Osteoblast (primary cell): ENCODE results near the gene AIPL1. TPM values are rescaled to one million over a fixed set of nuclear protein-coding genes. Genes with fewer than 3 reads are reported as not detected.
A peak's percentile ranks its signal among the peaks of the same experiment; 100 is the strongest.

Experiments
- DNase-seq: peaks from one replicate; pipeline ENCODE4 v3.0.0; 2011; ENCODE audit warnings: low spot score, mixed read lengths; ENCODE audit not compliant: insufficient read length; ENCODE audit errors: missing footprints
- H2AFZ ChIP-seq: 2 replicates; pipeline ENCODE4 v1.6.0; 2011; ENCODE audit warnings: mild to moderate bottlenecking, low read length
- H3K27ac ChIP-seq: 2 replicates; pipeline ENCODE4 v1.5.1; 2011; ENCODE audit warnings: mild to moderate bottlenecking, low read depth, low read length, moderate library complexity
- H3K27me3 ChIP-seq: 2 replicates; pipeline ENCODE4 v1.6.0; 2012; ENCODE audit warnings: mild to moderate bottlenecking, control low read depth, inconsistent platforms, low read length, moderate library complexity; ENCODE audit not compliant: insufficient read depth
- H3K36me3 ChIP-seq: 2 replicates; pipeline ENCODE4 v1.5.1; 2011; ENCODE audit warnings: mild to moderate bottlenecking, low read length, control low read depth, moderate library complexity; ENCODE audit not compliant: insufficient read depth
- H3K4me1 ChIP-seq: 2 replicates; pipeline ENCODE4 v1.5.1; 2011; ENCODE audit warnings: mild to moderate bottlenecking, low read length, control low read depth, moderate library complexity; ENCODE audit not compliant: insufficient read depth
- H3K4me2 ChIP-seq: 2 replicates; pipeline ENCODE4 v1.6.0; 2011; ENCODE audit warnings: mild to moderate bottlenecking, low read length; ENCODE audit not compliant: insufficient read depth
- H3K4me3 ChIP-seq: fragments of 200-600 bp; sonication (generic); 3 replicates; pipeline ENCODE4 v1.5.1; 2012; ENCODE audit warnings: mild to moderate bottlenecking, low read length, inconsistent platforms; ENCODE audit not compliant: insufficient read depth
- H3K79me2 ChIP-seq: 2 replicates; pipeline ENCODE4 v1.6.0; 2012; ENCODE audit warnings: mild to moderate bottlenecking, low read length, control low read depth, inconsistent platforms; ENCODE audit not compliant: insufficient read depth
- H3K9me3 ChIP-seq: 2 replicates; pipeline ENCODE4 v1.5.1; 2011; ENCODE audit warnings: low read depth, low read length, control low read depth
- H4K20me1 ChIP-seq: 2 replicates; pipeline ENCODE4 v1.6.0; 2012; ENCODE audit warnings: mild to moderate bottlenecking, low read length, control low read depth; ENCODE audit not compliant: insufficient read depth
- total RNA-seq: library from RNA; depleted of rRNA; stranded (reverse); fragments of >200 nt; gene quantifications from 2 replicates; pipeline ENCODE4 v1.2.3, GENCODE V29; 2012
- TF ChIP-seq, protein P1 (sequence below): IDR thresholded peaks from 2 replicates; pipeline ENCODE4 v1.5.1; 2011; ENCODE audit warnings: mild to moderate bottlenecking, low read depth, low read length, moderate library complexity; ENCODE audit errors: extremely low read depth

AIPL1 gene
- total RNA-seq, 1 donor, result not detected

DNA sequence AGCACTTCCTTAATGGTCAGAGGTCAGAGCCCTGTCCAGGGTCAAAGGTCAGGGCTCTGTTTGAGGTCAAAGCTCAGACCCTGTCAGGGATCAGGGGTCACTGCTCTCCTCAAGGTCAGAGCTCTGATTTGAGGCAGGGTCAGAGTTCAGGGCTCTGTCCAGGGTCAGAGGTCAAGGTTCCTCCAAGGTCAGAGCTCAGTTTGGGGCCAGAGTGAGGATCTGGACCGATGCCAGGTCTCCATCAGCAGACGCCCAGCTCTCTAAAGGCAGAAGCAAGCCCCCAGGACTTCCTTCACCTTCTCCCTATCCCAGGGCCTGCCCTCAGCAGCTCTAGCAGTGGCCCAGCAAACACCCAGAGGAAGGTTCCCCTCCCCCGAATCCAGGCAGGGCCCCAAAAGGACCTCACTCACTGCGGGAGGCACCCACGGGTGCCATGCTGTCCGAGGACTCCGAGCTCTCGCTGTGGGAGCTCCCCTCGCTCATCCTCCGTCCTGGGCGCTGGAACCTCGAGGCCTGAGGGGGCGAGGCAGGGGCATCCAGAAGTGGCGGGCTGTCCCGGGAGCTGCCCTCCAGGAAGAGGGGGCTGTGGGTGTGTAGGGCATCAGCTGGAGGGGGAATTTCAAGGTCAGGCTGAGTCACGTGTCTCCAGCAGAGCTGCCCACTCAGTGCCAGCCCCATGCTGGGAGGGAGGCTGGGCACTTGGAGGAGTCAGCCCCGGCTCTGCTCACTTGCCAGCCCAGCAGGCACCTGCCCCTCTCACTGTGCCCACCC is 36.0 kb upstream of the AIPL1 start:
- Histone ChIP-seq H3K4me1 (peaks cover 11% of the 10 kb centered on the region), H3K4me2 (peak overlapping the region; percentile 67), H3K27ac (no peak overlapping the region), H3K36me3 (no peaks in the 10 kb centered on the region), H3K9me3 (no peaks in the 10 kb centered on the region), H4K20me1 (no peaks in the 10 kb centered on the region), H3K27me3 (no peaks in the 10 kb centered on the region), H3K79me2 (no peaks in the 10 kb centered on the region), H3K4me3 (no peak overlapping the region), H2AFZ (no peak overlapping the region)
- TF ChIP-seq, protein P1, sequence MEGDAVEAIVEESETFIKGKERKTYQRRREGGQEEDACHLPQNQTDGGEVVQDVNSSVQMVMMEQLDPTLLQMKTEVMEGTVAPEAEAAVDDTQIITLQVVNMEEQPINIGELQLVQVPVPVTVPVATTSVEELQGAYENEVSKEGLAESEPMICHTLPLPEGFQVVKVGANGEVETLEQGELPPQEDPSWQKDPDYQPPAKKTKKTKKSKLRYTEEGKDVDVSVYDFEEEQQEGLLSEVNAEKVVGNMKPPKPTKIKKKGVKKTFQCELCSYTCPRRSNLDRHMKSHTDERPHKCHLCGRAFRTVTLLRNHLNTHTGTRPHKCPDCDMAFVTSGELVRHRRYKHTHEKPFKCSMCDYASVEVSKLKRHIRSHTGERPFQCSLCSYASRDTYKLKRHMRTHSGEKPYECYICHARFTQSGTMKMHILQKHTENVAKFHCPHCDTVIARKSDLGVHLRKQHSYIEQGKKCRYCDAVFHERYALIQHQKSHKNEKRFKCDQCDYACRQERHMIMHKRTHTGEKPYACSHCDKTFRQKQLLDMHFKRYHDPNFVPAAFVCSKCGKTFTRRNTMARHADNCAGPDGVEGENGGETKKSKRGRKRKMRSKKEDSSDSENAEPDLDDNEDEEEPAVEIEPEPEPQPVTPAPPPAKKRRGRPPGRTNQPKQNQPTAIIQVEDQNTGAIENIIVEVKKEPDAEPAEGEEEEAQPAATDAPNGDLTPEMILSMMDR, result no peak
- peak; percentile 72 for DNase-seq

DNA sequence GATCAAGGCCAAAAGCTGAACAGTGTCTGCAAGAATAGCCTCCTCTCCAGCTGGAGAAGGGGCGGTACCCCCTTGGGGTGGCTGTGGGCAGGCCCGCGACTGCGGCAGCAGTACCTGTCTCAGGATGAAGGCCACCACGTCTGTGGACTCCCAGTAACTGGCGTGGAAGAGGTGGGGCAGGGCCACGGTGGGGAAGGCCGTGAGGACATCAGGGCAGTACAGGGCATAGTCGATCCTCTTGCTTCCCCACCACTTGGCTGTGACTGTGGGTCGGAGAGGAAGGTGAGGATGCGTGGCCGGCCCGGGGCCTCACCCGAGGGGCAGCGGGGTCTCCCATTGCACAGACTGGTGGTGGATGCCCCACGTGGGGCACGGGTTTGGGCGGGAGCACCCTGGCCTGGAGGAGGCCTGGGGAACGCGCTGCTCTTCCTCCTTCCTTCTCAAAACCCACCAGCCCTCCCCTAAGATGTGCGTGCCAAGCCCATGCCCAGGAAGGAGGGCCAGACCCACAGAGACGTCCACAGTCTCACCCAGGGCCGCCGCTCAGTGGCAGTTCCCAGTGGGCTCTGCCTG is 35.3 kb upstream of the AIPL1 start:
- H3K36me3 ChIP-seq, result no peaks in the 10 kb centered on the region
- TF ChIP-seq, protein P1, result no peak
- no peak overlapping the region for H3K27ac ChIP-seq
- peaks cover 11% of the 10 kb centered on the region for H3K4me1 ChIP-seq
- DNase-seq, result peak; percentile 29
- no peak overlapping the region for H2AFZ ChIP-seq
- H3K4me2 ChIP-seq, result no peak overlapping the region
- H3K27me3 ChIP-seq, result no peaks in the 10 kb centered on the region
- no peaks in the 10 kb centered on the region for H4K20me1 ChIP-seq
- H3K9me3 ChIP-seq, result no peaks in the 10 kb centered on the region
- H3K79me2 ChIP-seq, result no peaks in the 10 kb centered on the region
- H3K4me3 ChIP-seq, result no peak overlapping the region

DNA sequence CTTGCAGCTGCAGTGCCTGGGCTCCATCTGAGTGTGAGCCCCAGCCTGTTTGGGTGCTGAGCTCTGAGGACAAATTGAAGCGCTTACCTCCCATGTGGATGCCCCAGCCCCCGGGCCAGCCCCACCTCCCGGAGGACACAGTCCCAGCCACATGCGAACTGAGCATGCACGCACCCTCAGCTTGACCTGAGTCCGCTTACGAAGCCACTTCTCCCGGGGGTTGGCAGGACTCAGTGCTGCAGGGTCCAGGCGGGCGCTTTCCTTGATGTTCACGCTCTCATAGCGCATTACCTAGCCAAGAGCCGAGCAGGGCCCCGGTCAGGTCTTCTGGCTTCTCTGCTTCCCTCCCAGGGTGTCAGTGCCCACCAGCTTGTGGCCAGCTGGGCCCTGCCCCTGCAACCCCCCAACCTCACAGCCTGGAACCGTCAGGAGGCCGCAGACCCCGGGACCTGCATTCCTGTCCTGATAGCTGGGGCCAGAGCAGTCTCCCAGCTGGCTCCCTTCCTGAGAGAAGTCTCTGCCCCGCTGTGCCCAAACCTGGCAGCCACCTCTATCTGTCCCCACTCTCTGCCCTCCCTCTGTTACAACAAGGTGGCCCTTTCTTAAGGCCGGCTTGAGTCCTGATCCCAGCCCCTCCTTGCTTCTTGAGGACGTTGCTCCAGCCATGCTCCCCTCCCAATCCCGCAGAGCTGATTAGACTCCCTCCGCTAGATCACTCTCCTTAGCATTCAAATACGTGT is 33.3 kb upstream of the AIPL1 start:
- no peak overlapping the region for H3K27ac ChIP-seq
- H3K36me3 ChIP-seq, result no peaks in the 10 kb centered on the region
- no peaks in the 10 kb centered on the region for H3K79me2 ChIP-seq
- H3K4me2 ChIP-seq, result no peak overlapping the region
- H3K4me3 ChIP-seq, result no peak overlapping the region
- peak; percentile 44 for DNase-seq
- H3K27me3 ChIP-seq, result no peaks in the 10 kb centered on the region
- H4K20me1 ChIP-seq, result no peaks in the 10 kb centered on the region
- TF ChIP-seq, protein P1, result no peak
- peaks cover 11% of the 10 kb centered on the region for H3K4me1 ChIP-seq
- H2AFZ ChIP-seq, result no peak overlapping the region
- H3K9me3 ChIP-seq, result no peaks in the 10 kb centered on the region

DNA sequence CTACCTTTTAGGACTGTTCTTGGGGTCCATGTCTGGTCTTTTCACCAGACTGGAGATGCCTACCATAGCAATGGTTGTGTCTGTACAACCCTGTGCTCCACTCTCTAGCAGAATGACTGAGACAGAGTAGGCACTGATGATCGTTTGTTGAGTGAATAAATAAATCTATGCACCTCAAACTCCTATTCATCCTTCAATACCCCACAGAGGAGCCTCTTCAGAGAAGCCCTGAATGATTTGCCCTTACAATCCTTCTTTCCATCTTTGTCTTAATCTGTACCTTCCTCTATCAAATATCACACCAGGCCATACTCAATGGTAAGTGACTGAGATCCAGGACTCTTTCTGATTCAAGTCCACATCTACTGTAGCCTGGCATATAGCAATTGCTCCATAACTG is 32.6 kb upstream of the AIPL1 start:
- peak; percentile 21 for DNase-seq
- Histone ChIP-seq H3K36me3 (no peaks in the 10 kb centered on the region), H3K4me1 (peaks cover 11% of the 10 kb centered on the region), H3K79me2 (no peaks in the 10 kb centered on the region), H3K4me2 (no peak overlapping the region), H3K9me3 (no peaks in the 10 kb centered on the region), H4K20me1 (no peaks in the 10 kb centered on the region), H3K27me3 (no peaks in the 10 kb centered on the region), H3K27ac (no peak overlapping the region), H3K4me3 (no peak overlapping the region), H2AFZ (no peak overlapping the region)
- TF ChIP-seq, protein P1, result no peak
